ENCODE results near the gene SST. TPM values are rescaled to one million over a fixed set of nuclear protein-coding genes. Genes with fewer than 3 reads are reported as not detected.

SST gene
- total and polyA plus RNA-seq, 2 of the 8 experiments (the other 6 are each of a cell fraction or from before 2014, with no cell fraction given), result 0.50 TPM; not detected in 1

DNA sequence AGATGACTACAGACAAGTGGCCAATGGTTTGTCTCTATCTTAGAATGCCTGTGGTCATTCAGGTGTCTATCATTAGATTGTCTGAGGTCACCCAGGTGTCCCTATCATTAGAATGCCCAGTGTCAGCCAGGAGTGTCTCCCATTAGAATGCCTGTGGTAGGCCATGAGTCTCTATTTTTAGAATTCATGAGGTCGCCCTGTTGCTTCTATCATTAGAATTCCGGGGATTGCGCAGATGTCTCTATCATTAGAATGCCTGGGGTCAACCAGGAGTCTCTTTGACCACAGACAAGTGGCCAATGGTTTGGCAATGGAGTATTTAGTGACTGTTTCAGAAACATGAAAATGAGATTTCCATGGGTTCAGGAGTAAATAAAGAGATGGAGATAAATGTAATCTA, 24.6 kb upstream of the SST start:
- Histone ChIP-seq H2BK15ac (ENCODE audit: low read length) (no peak overlapping the region), H3K9me3 (ENCODE audit: insufficient read depth in 2 of 2, low read depth in 1 of 2, low read length in 1 of 2) (no peaks in the 10 kb centered on the region), H4K20me1 (replicated peaks in 1 of 2; ENCODE audit: control insufficient read depth in 1 of 2, insufficient read depth in 2 of 2, low read length in 2 of 2) (no peaks in the 10 kb centered on the region), H3K4me1 (replicated peaks in 1 of 4; ENCODE audit: control insufficient read depth in 3 of 4, insufficient read depth in 4 of 4, low read length in 3 of 4) (no peaks in the 10 kb centered on the region), H4K5ac (ENCODE audit: insufficient read length, low read depth, low read length) (no peak overlapping the region), H4K8ac (ENCODE audit: extremely low read depth, insufficient read depth, low read length) (no peak overlapping the region), H3K23me2 (ENCODE audit: low read depth, low read length) (no peaks in the 10 kb centered on the region), H3K4me2 (ENCODE audit: insufficient read depth in 1 of 2, low read depth in 2 of 2, low read length in 2 of 2) (no peak overlapping the region), H2BK12ac (ENCODE audit: low read depth, low read length) (no peak overlapping the region), H3K23ac (ENCODE audit: insufficient read length) (no peak overlapping the region), H3K56ac (replicated peaks; ENCODE audit: insufficient read length, low read depth, low read length) (no peak overlapping the region), H2BK120ac (replicated peaks; ENCODE audit: low read depth, low read length) (no peak overlapping the region), H3K9ac (replicated peaks in 1 of 4; ENCODE audit: extremely low read depth in 1 of 4, low read depth in 3 of 4, low read length in 3 of 4) (no peak overlapping the region), H3K4me3 (ENCODE audit: extremely low read depth in 1 of 4, insufficient read depth in 2 of 4, low read depth in 3 of 4, low read length in 4 of 4) (no peak overlapping the region), H2BK20ac (ENCODE audit: low read length) (no peak overlapping the region), H3K36me3 (ENCODE audit: control insufficient read depth in 2 of 4, insufficient read depth in 4 of 4, low read length in 3 of 4) (no peaks in the 10 kb centered on the region), H3K4ac (replicated peaks; ENCODE audit: insufficient read length, low read depth, low read length) (no peak overlapping the region), H2BK5ac (ENCODE audit: low read depth, low read length) (no peak overlapping the region), H3K14ac (ENCODE audit: insufficient read length) (no peak overlapping the region), H3K79me1 (ENCODE audit: low read depth, low read length) (no peaks in the 10 kb centered on the region), H2AFZ (ENCODE audit: low read length) (no peak overlapping the region), H3K79me2 (ENCODE audit: control insufficient read depth in 1 of 2, insufficient read depth in 2 of 2, low read length in 2 of 2) (no peaks in the 10 kb centered on the region), H2AK5ac (ENCODE audit: low read depth, low read length) (no peak overlapping the region), H3K27me3 (replicated peaks in 1 of 4; ENCODE audit: control insufficient read depth in 3 of 4, extremely low read depth in 1 of 4, insufficient read depth in 3 of 4, low read length in 3 of 4) (no peaks in the 10 kb centered on the region), H3K18ac (ENCODE audit: extremely low read depth, low read length) (no peak overlapping the region), H3K27ac (ENCODE audit: low read depth, low read length) (no peak overlapping the region), H4K91ac (replicated peaks; ENCODE audit: insufficient read length, low read length) (no peak overlapping the region)
- POLR2A ChIA-PET (ENCODE audit: partially characterized antibody), result no interaction called here
- CTCF ChIA-PET (ENCODE audit: partially characterized antibody), result interaction anchor here (1.6 to 6.4 kb wide), 4 partner anchors 9 to 376 kb away, joined by 4 to 44 read pairs (median 14); partner anchors contain the start of gene RTP2
- DNase-seq (ENCODE audit: low read depth in 1 of 2, low spot score in 2 of 2), result no peak
- 85% methylated on average over 3 of the region's 3 CpGs; no CpG with 5 or more reads in 1 of the 2 experiments for WGBS, 2 experiments (ENCODE audit: extremely low coverage in 1 of 2, insufficient coverage in 1 of 2, insufficient read length in 1 of 2, insufficient replicate concordance in 2 of 2, low coverage in 1 of 2, low lambda C conversion rate in 2 of 2, missing lambda C conversion rate in 1 of 2)
- FAIRE-seq, result no peak
- TF ChIP-seq KDM5A (IDR thresholded peaks at IDR 0.05; ENCODE audit: low read length) (no peak), SUZ12 (IDR thresholded peaks at IDR 0.05; ENCODE audit: low read length) (no peak), CBX5 (IDR thresholded peaks at IDR 0.05; ENCODE audit: low read depth, low read length) (no peak), TBP (IDR thresholded peaks at IDR 0.05; ENCODE audit: low read depth, low read length) (no peak), POU5F1 (IDR thresholded peaks at IDR 0.05; ENCODE audit: low read depth, low read length) (no peak), HDAC6 (IDR thresholded peaks at IDR 0.05; ENCODE audit: low read depth, low read length) (no peak), CEBPB (IDR thresholded peaks at IDR 0.05; ENCODE audit: low read depth, low read length) (no peak), TAF1 (IDR thresholded peaks at IDR 0.05; ENCODE audit: low read depth, low read length) (no peak), SIN3A (conservative IDR thresholded peaks at IDR 0.05 in 1 of 2, IDR thresholded peaks at IDR 0.05 in 1 of 2; ENCODE audit: low read depth in 1 of 2, low read length in 2 of 2) (no peak)
- TF ChIP-seq, protein P1, sequence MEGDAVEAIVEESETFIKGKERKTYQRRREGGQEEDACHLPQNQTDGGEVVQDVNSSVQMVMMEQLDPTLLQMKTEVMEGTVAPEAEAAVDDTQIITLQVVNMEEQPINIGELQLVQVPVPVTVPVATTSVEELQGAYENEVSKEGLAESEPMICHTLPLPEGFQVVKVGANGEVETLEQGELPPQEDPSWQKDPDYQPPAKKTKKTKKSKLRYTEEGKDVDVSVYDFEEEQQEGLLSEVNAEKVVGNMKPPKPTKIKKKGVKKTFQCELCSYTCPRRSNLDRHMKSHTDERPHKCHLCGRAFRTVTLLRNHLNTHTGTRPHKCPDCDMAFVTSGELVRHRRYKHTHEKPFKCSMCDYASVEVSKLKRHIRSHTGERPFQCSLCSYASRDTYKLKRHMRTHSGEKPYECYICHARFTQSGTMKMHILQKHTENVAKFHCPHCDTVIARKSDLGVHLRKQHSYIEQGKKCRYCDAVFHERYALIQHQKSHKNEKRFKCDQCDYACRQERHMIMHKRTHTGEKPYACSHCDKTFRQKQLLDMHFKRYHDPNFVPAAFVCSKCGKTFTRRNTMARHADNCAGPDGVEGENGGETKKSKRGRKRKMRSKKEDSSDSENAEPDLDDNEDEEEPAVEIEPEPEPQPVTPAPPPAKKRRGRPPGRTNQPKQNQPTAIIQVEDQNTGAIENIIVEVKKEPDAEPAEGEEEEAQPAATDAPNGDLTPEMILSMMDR (IDR thresholded peaks at IDR 0.05; ENCODE audit: control extremely low read depth in 1 of 3, insufficient read depth in 1 of 3, low read depth in 1 of 3, low read length in 3 of 3), result no peak
- TF ChIP-seq, protein P2, sequence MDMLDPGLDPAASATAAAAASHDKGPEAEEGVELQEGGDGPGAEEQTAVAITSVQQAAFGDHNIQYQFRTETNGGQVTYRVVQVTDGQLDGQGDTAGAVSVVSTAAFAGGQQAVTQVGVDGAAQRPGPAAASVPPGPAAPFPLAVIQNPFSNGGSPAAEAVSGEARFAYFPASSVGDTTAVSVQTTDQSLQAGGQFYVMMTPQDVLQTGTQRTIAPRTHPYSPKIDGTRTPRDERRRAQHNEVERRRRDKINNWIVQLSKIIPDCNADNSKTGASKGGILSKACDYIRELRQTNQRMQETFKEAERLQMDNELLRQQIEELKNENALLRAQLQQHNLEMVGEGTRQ (IDR thresholded peaks at IDR 0.05; ENCODE audit: low read length), result no peak
